ENCODE data around the gene TLCD1. TPM values are rescaled to one million over a fixed set of nuclear protein-coding genes. Genes with fewer than 3 reads are reported as not detected.

TLCD1 gene
- total and polyA plus RNA-seq, 2 donors (not counting 3 experiments of a cell fraction or from before 2014, with no cell fraction given) = 2.6 to 6.8 TPM

Small RNA genes within 50 kb of the gene (small RNA-seq; reads per million reads assigned to genes)
- not detected for gene SNORD42A (ENCODE audit: insufficient read depth, insufficient read length, low read depth, low replicate concordance)
- 19.3 reads per million, percentile 78 among the genes with 10 or more reads in this experiment for gene SNORD42B (ENCODE audit: insufficient read depth, insufficient read length, low read depth, low replicate concordance)
- not detected for gene SNORD4A (ENCODE audit: insufficient read depth, insufficient read length, low read depth, low replicate concordance)
- not detected for gene SNORD4B (ENCODE audit: insufficient read depth, insufficient read length, low read depth, low replicate concordance)

Other genes starting within 250 kb of the TLCD1 start
- gene FOXN1, start 219.9 kb downstream of the TLCD1 start, total RNA-seq = not detected in 2 replicates
- gene FOXN1, start 219.9 kb downstream of the TLCD1 start, polyA plus RNA-seq = not detected in 2 replicates
- gene UNC119, start 173.6 kb downstream of the TLCD1 start, total RNA-seq = 26.3 and 28.1 TPM in 2 replicates
- 67.8 and 76.9 TPM in 2 replicates for gene UNC119, start 173.6 kb downstream of the TLCD1 start, polyA plus RNA-seq
- 68.6 and 71.3 TPM in 2 replicates for gene PIGS, start 154.7 kb downstream of the TLCD1 start, total RNA-seq
- gene PIGS, start 154.7 kb downstream of the TLCD1 start, polyA plus RNA-seq = 110 and 111 TPM in 2 replicates
- 7.2 and 9.0 TPM in 2 replicates for gene ALDOC, start 149.3 kb downstream of the TLCD1 start, total RNA-seq
- gene ALDOC, start 149.3 kb downstream of the TLCD1 start, polyA plus RNA-seq = 18.9 and 20.3 TPM in 2 replicates
- 85.4 and 90.6 TPM in 2 replicates for gene SPAG5, start 127.2 kb downstream of the TLCD1 start, total RNA-seq
- gene SPAG5, start 127.2 kb downstream of the TLCD1 start, polyA plus RNA-seq = 25.9 and 31.7 TPM in 2 replicates
- 19.9 and 20.1 TPM in 2 replicates for gene RSKR, start 112.0 kb downstream of the TLCD1 start, total RNA-seq
- gene RSKR, start 112.0 kb downstream of the TLCD1 start, polyA plus RNA-seq = 10.0 and 10.5 TPM in 2 replicates
- gene BLTP2, start 81.1 kb downstream of the TLCD1 start, total RNA-seq = 164 and 165 TPM in 2 replicates
- gene BLTP2, start 81.1 kb downstream of the TLCD1 start, polyA plus RNA-seq = 91.4 and 119 TPM in 2 replicates
- 52.6 and 56.4 TPM in 2 replicates for gene SDF2, start 64.3 kb downstream of the TLCD1 start, total RNA-seq
- 77.9 and 101 TPM in 2 replicates for gene SDF2, start 64.3 kb downstream of the TLCD1 start, polyA plus RNA-seq
- 70.4 and 79.2 TPM in 2 replicates for gene SUPT6H, start 64.0 kb downstream of the TLCD1 start, total RNA-seq
- 33.9 and 34.9 TPM in 2 replicates for gene SUPT6H, start 64.0 kb downstream of the TLCD1 start, polyA plus RNA-seq
- 2.1 and 2.6 TPM in 2 replicates for gene PROCA1, start 14.3 kb downstream of the TLCD1 start, total RNA-seq
- gene PROCA1, start 14.3 kb downstream of the TLCD1 start, polyA plus RNA-seq = 2.0 and 2.1 TPM in 2 replicates
- 62.3 and 87.1 TPM in 2 replicates for gene RAB34, start 8.4 kb downstream of the TLCD1 start, total RNA-seq
- 113 and 116 TPM in 2 replicates for gene RAB34, start 8.4 kb downstream of the TLCD1 start, polyA plus RNA-seq
- gene RPL23A, start 6.2 kb downstream of the TLCD1 start, total RNA-seq = 1,554 and 1,573 TPM in 2 replicates
- gene RPL23A, start 6.2 kb downstream of the TLCD1 start, polyA plus RNA-seq = 717 and 827 TPM in 2 replicates
- 3.0 and 3.1 TPM in 2 replicates for gene NEK8, start 2.6 kb upstream of the TLCD1 start, total RNA-seq
- gene NEK8, start 2.6 kb upstream of the TLCD1 start, polyA plus RNA-seq = 3.2 and 3.6 TPM in 2 replicates
- gene TRAF4, start 17.8 kb upstream of the TLCD1 start, total RNA-seq = 81.9 and 83.9 TPM in 2 replicates
- gene TRAF4, start 17.8 kb upstream of the TLCD1 start, polyA plus RNA-seq = 79.5 and 97.3 TPM in 2 replicates
- gene FAM222B, start 116.6 kb upstream of the TLCD1 start, total RNA-seq = 30.6 and 33.7 TPM in 2 replicates
- 20.6 and 21.1 TPM in 2 replicates for gene FAM222B, start 116.6 kb upstream of the TLCD1 start, polyA plus RNA-seq
- gene ERAL1, start 128.8 kb upstream of the TLCD1 start, total RNA-seq = 50.3 and 58.0 TPM in 2 replicates
- gene ERAL1, start 128.8 kb upstream of the TLCD1 start, polyA plus RNA-seq = 86.6 and 102 TPM in 2 replicates
- 131 and 169 TPM in 2 replicates for gene FLOT2, start 171.5 kb upstream of the TLCD1 start, total RNA-seq
- 180 and 184 TPM in 2 replicates for gene FLOT2, start 171.5 kb upstream of the TLCD1 start, polyA plus RNA-seq
- gene DHRS13, start 176.8 kb upstream of the TLCD1 start, total RNA-seq = 5.6 and 7.2 TPM in 2 replicates
- 8.2 and 9.3 TPM in 2 replicates for gene DHRS13, start 176.8 kb upstream of the TLCD1 start, polyA plus RNA-seq
- gene PHF12, start 225.3 kb upstream of the TLCD1 start, total RNA-seq = 36.4 and 44.2 TPM in 2 replicates
- gene PHF12, start 225.3 kb upstream of the TLCD1 start, polyA plus RNA-seq = 24.3 and 26.6 TPM in 2 replicates